OCI-LY3 (cell line): ENCODE results near the gene CCT4.
"Not testable (repeated sequence)": the region's sequence is repeated elsewhere in the genome, so short reads cannot be mapped to it uniquely, and the experiment has no call there.

Experiments
- H2AFZ ChIP-seq: fragments of 200-600, 300-600 bp; shearing (Covaris generic); 2 replicates; pipeline ENCODE4 v1.6.0; 2014; ENCODE audit warnings: antibody characterized with exemption, low read depth, low read length
- H3K27ac ChIP-seq: fragments of 200-600, 300-600 bp; sonication (generic); 2 replicates; pipeline ENCODE4 v1.5.1; 2014; ENCODE audit warnings: mild to moderate bottlenecking, low read length, moderate library complexity, mixed read lengths
- H3K27me3 ChIP-seq: fragments of 200-600, 300-600 bp; sonication (generic); 2 replicates; pipeline ENCODE4 v1.6.1; 2014; ENCODE audit warnings: low read depth, low read length, mixed read lengths
- H3K36me3 ChIP-seq: fragments of 200-600, 300-600 bp; sonication (generic); replicated peaks from 2 replicates; pipeline ENCODE3; 2014; ENCODE audit warnings: low read depth, low read length, mixed read lengths
- H3K4me1 ChIP-seq: fragments of 300-600, 200-600 bp; sonication (generic); 2 replicates; pipeline ENCODE4 v1.6.1; 2014; ENCODE audit warnings: low read length, mixed read lengths
- H3K4me2 ChIP-seq: fragments of 200-600, 300-600 bp; sonication (generic); 2 replicates; pipeline ENCODE4 v1.6.1; 2014; ENCODE audit warnings: low read length, mixed read lengths
- H3K4me3 ChIP-seq: fragments of 300-600, 200-600 bp; sonication (generic); 2 replicates; pipeline ENCODE4 v1.5.1; 2014; ENCODE audit warnings: antibody characterized with exemption, mild to moderate bottlenecking, low read length, moderate library complexity
- H3K79me2 ChIP-seq: fragments of 300-600, 200-600 bp; shearing (Covaris generic); 2 replicates; pipeline ENCODE4 v1.6.1; 2014; ENCODE audit warnings: mild to moderate bottlenecking, low read length, mixed read lengths
- H3K9ac ChIP-seq: fragments of 300-600, 200-600 bp; shearing (Covaris generic); 2 replicates; pipeline ENCODE4 v1.6.0; 2014; ENCODE audit warnings: mild to moderate bottlenecking, low read length, moderate library complexity
- H3K9me3 ChIP-seq: fragments of 200-600, 300-600 bp; shearing (Covaris generic); 2 replicates; pipeline ENCODE4 v1.6.1; 2014; ENCODE audit warnings: low read length, mixed read lengths; ENCODE audit not compliant: insufficient read depth
- H4K20me1 ChIP-seq: fragments of 200-600, 300-600 bp; sonication (generic); 2 replicates; pipeline ENCODE4 v1.6.1; 2016; ENCODE audit warnings: low read length, mixed read lengths; ENCODE audit not compliant: insufficient read depth
- CTCF ChIP-seq: fragments of 200-600, 300-600 bp; sonication (generic); IDR thresholded peaks from 2 replicates; pipeline ENCODE4 v1.5.1; 2014; ENCODE audit warnings: antibody characterized with exemption, low read length, low read depth
- EZH2phosphoT487 ChIP-seq: fragments of 200-600 bp; shearing (Covaris generic); IDR thresholded peaks from 2 replicates; pipeline ENCODE4 v1.6.1; 2018; ENCODE audit warnings: antibody characterized with exemption, mixed run types, low read depth

The CCT4 gene

GRCh38 chr2:61853847-61854563, 34.5 kb downstream of the CCT4 start, which contains the start of gene FAM161A:
FAM161A (minus strand) TSS chr2:61854060; CDS start chr2:61854041, 19 bp downstream.
- Histone ChIP-seq H3K4me2 (peak within 1 kb of the TSS; percentile 92), H2AFZ (peak within 1 kb of the TSS; percentile 88), H3K79me2 (no peaks in the 10 kb centered on the region), H3K27me3 (no peaks in the 10 kb centered on the region), H3K9me3 (no peaks in the 10 kb centered on the region), H3K27ac (peak within 1 kb of the TSS; percentile 76), H4K20me1 (no peaks in the 10 kb centered on the region), H3K9ac (peak within 1 kb of the TSS; percentile 85), H3K4me1 (peaks cover 19% of the 10 kb centered on the region), H3K36me3 (no peaks in the 10 kb centered on the region), H3K4me3 (peak within 1 kb of the TSS; percentile 87)
- TF ChIP-seq EZH2phosphoT487 = no peak

- peaks cover 19% of the 10 kb centered on the region for H3K4me1 ChIP-seq
- no peaks in the 10 kb centered on the region for H3K79me2 ChIP-seq
- H3K9me3 ChIP-seq = no peaks in the 10 kb centered on the region
- H3K27ac ChIP-seq = peak overlapping the region; percentile 53
- H3K27me3 ChIP-seq = no peaks in the 10 kb centered on the region
- TF ChIP-seq CTCF = no peak
- no peak for TF ChIP-seq EZH2phosphoT487
- H4K20me1 ChIP-seq = no peaks in the 10 kb centered on the region
- H2AFZ ChIP-seq = peak overlapping the region; percentile 77
- peak overlapping the region; percentile 87 for H3K4me3 ChIP-seq
- H3K9ac ChIP-seq = peak overlapping the region; percentile 85
- H3K36me3 ChIP-seq = no peaks in the 10 kb centered on the region
- H3K4me2 ChIP-seq = peak overlapping the region; percentile 92
Measured at GRCh38 chr2:61853086-61853846, 35.2 kb downstream of the CCT4 start.

- H3K27me3 ChIP-seq, H4K20me1 ChIP-seq, H3K36me3 ChIP-seq, H3K79me2 ChIP-seq, H3K27ac ChIP-seq, H3K9me3 ChIP-seq, H3K4me3 ChIP-seq, H3K9ac ChIP-seq, H2AFZ ChIP-seq, H3K4me2 ChIP-seq: not testable (repeated sequence)
- peaks cover 11% of the 10 kb centered on the region for H3K4me1 ChIP-seq
Measured at GRCh38 chr2:61851270-61851669, 37.2 kb downstream of the CCT4 start.

- no peaks in the 10 kb centered on the region for H3K9me3 ChIP-seq
- no peaks in the 10 kb centered on the region for H3K79me2 ChIP-seq
- no peak overlapping the region for H3K4me3 ChIP-seq
- H3K4me1 ChIP-seq = no peaks in the 10 kb centered on the region
- no peak overlapping the region for H3K27ac ChIP-seq
- H4K20me1 ChIP-seq = no peaks in the 10 kb centered on the region
- H3K4me2 ChIP-seq = no peak overlapping the region
- H3K27me3 ChIP-seq = no peaks in the 10 kb centered on the region
- no peak overlapping the region for H3K9ac ChIP-seq
- TF ChIP-seq CTCF = no peak
- no peak for TF ChIP-seq EZH2phosphoT487
- H3K36me3 ChIP-seq = no peaks in the 10 kb centered on the region
- H2AFZ ChIP-seq = no peak overlapping the region
Measured at GRCh38 chr2:61845320-61845719, 43.1 kb downstream of the CCT4 start.

GRCh38 chr2:61841286-61841685, 47.2 kb downstream of the CCT4 start:
- Histone ChIP-seq H4K20me1 (no peaks in the 10 kb centered on the region), H3K4me2 (no peak overlapping the region), H3K27ac (no peak overlapping the region), H3K79me2 (no peaks in the 10 kb centered on the region), H3K9ac (no peak overlapping the region), H3K27me3 (no peaks in the 10 kb centered on the region), H3K4me3 (no peak overlapping the region), H3K36me3 (no peaks in the 10 kb centered on the region), H3K4me1 (no peaks in the 10 kb centered on the region), H3K9me3 (no peaks in the 10 kb centered on the region), H2AFZ (no peak overlapping the region)
- TF ChIP-seq CTCF = no peak
- TF ChIP-seq EZH2phosphoT487 = no peak
